WTC11 (cell line): ENCODE results near the gene ECT2.

Experiments
- ETV6 ChIP-seq: sonication (generic); formaldehyde crosslinking; IDR thresholded peaks from 2 replicates; pipeline ENCODE4 v1.8.1; 2022; ENCODE audit warnings: mild to moderate bottlenecking, missing genetic modification reagents
- FOXK1 ChIP-seq: sonication (generic); formaldehyde crosslinking; IDR thresholded peaks from 2 replicates; pipeline ENCODE4 v1.8.0; 2022; ENCODE audit warnings: mild to moderate bottlenecking, moderate library complexity, missing genetic modification reagents
- NFE2L1 ChIP-seq: sonication (generic); formaldehyde crosslinking; IDR thresholded peaks from 2 replicates; pipeline ENCODE4 v1.8.1; 2023; ENCODE audit warnings: missing genetic modification reagents
- RELA ChIP-seq: sonication (generic); formaldehyde crosslinking; IDR thresholded peaks from 2 replicates; pipeline ENCODE4 v1.8.1; 2022; ENCODE audit warnings: missing genetic modification reagents, mild to moderate bottlenecking, borderline replicate concordance
- ZNF138 ChIP-seq: sonication (generic); formaldehyde crosslinking; conservative IDR thresholded peaks from 2 replicates; pipeline ENCODE4 v1.8.1; 2022; ENCODE audit warnings: mild to moderate bottlenecking, moderate library complexity, missing genetic modification reagents
- ZNF671 ChIP-seq: fragments of 250-450 bp; sonication (Bioruptor Pico); IDR thresholded peaks from 2 replicates; pipeline ENCODE4 v1.8.0; 2021; ENCODE audit warnings: mild to moderate bottlenecking
- TF ChIP-seq, protein P1 (sequence below): fragments of 200-600 bp; IDR thresholded peaks from 2 replicates; pipeline ENCODE4 v1.8.0; 2022; ENCODE audit warnings: antibody characterized with exemption
- TF ChIP-seq, protein P2 (sequence below): sonication (generic); formaldehyde crosslinking; IDR thresholded peaks from 2 replicates; pipeline ENCODE4 v1.8.0; 2022; ENCODE audit warnings: mild to moderate bottlenecking, missing genetic modification reagents
- TF ChIP-seq, protein P3 (sequence below): sonication (generic); formaldehyde crosslinking; IDR thresholded peaks from 2 replicates; pipeline ENCODE4 v1.8.0; 2022; ENCODE audit warnings: mild to moderate bottlenecking, missing genetic modification reagents
- TF ChIP-seq, protein P4 (sequence below): sonication (generic); formaldehyde crosslinking; IDR thresholded peaks from 2 replicates; pipeline ENCODE4 v1.8.1; 2023; ENCODE audit warnings: mild to moderate bottlenecking, missing genetic modification reagents
- TF ChIP-seq, protein P5 (sequence below): sonication (generic); formaldehyde crosslinking; conservative IDR thresholded peaks from 2 replicates; pipeline ENCODE4 v1.8.1; 2022; ENCODE audit warnings: mild to moderate bottlenecking, missing genetic modification reagents

DNA sequence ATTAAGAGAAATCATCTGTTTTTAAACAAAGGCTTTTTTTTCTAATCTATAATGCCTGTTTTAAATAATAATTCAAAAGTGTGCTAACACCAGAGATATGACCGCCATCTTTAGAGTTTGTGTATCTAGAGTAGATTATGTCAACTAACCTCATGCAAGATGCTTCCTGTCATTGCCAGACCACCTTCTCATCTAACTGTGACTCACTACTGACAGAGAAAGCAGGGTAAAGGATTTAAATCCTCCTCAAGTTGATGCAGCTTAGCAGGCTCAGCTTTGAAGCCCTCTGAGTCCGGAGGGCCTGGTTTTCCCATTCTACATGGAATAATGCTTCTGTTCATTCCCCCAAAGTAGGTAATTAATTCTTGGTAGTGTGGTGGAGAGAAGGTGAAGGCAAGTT is 108.5 kb downstream of the ECT2 start:
- no peak for TF ChIP-seq RELA
- TF ChIP-seq, protein P1, sequence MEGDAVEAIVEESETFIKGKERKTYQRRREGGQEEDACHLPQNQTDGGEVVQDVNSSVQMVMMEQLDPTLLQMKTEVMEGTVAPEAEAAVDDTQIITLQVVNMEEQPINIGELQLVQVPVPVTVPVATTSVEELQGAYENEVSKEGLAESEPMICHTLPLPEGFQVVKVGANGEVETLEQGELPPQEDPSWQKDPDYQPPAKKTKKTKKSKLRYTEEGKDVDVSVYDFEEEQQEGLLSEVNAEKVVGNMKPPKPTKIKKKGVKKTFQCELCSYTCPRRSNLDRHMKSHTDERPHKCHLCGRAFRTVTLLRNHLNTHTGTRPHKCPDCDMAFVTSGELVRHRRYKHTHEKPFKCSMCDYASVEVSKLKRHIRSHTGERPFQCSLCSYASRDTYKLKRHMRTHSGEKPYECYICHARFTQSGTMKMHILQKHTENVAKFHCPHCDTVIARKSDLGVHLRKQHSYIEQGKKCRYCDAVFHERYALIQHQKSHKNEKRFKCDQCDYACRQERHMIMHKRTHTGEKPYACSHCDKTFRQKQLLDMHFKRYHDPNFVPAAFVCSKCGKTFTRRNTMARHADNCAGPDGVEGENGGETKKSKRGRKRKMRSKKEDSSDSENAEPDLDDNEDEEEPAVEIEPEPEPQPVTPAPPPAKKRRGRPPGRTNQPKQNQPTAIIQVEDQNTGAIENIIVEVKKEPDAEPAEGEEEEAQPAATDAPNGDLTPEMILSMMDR, result no peak
- TF ChIP-seq, protein P2, sequence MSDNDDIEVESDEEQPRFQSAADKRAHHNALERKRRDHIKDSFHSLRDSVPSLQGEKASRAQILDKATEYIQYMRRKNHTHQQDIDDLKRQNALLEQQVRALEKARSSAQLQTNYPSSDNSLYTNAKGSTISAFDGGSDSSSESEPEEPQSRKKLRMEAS (CRISPR knock-in tag), result no peak
- TF ChIP-seq ZNF671 (CRISPR knock-in tag), result no peak
- TF ChIP-seq ETV6, result no peak
- TF ChIP-seq, protein P3, sequence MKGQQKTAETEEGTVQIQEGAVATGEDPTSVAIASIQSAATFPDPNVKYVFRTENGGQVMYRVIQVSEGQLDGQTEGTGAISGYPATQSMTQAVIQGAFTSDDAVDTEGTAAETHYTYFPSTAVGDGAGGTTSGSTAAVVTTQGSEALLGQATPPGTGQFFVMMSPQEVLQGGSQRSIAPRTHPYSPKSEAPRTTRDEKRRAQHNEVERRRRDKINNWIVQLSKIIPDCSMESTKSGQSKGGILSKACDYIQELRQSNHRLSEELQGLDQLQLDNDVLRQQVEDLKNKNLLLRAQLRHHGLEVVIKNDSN (CRISPR knock-in tag), result no peak
- TF ChIP-seq, protein P4, sequence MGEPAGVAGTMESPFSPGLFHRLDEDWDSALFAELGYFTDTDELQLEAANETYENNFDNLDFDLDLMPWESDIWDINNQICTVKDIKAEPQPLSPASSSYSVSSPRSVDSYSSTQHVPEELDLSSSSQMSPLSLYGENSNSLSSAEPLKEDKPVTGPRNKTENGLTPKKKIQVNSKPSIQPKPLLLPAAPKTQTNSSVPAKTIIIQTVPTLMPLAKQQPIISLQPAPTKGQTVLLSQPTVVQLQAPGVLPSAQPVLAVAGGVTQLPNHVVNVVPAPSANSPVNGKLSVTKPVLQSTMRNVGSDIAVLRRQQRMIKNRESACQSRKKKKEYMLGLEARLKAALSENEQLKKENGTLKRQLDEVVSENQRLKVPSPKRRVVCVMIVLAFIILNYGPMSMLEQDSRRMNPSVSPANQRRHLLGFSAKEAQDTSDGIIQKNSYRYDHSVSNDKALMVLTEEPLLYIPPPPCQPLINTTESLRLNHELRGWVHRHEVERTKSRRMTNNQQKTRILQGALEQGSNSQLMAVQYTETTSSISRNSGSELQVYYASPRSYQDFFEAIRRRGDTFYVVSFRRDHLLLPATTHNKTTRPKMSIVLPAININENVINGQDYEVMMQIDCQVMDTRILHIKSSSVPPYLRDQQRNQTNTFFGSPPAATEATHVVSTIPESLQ (CRISPR knock-in tag), result no peak
- no peak for TF ChIP-seq NFE2L1 (CRISPR knock-in tag)
- TF ChIP-seq, protein P5, sequence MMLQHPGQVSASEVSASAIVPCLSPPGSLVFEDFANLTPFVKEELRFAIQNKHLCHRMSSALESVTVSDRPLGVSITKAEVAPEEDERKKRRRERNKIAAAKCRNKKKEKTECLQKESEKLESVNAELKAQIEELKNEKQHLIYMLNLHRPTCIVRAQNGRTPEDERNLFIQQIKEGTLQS (CRISPR knock-in tag), result no peak
- no peak for TF ChIP-seq FOXK1 (CRISPR knock-in tag)
- no peak for TF ChIP-seq ZNF138 (CRISPR knock-in tag)
